ENCODE measurements around the gene FADS6. TPM values are rescaled to one million over a fixed set of nuclear protein-coding genes. Genes with fewer than 3 reads are reported as not detected.

FADS6 gene
- total and polyA plus RNA-seq, 2 of the 13 experiments (the other 11 are each of a cell fraction or from before 2014, with no cell fraction given), result 0.11 TPM

DNA sequence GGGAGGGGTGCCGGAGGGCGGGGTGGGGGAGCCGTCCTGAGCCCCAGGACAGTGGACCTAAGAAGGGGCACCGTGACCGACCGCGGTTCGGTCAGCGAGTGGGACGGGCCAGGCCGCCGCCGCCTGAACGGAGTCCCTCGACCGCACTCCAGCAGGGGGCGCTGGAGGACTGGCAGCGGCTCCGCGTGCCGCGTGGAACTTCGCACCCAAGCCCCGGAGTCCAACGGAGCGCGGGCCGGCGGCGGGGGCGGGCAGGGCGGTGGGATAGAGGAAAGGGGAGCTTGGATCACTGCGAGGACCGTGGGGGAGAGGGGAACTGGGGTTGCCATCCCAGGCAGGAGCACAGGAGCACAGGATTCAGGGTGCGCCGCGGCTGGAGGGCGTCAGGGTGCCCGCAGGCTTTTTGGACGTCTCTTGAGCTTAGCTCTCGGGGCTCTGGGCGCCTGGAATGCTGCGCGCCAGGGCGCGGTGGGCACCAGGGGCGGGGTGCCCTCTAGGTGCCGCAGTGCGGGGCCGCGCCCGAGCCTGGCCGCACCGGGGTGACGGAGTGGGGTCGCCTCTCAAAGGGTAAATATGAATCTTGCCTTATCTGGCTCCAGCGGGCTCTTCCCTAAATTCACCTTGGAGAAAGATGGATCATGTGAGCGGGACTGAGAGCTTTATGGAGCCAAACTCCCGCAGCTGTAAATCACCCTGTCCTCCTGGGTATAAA is 30.3 kb upstream of the FADS6 start (continued):
- TF ChIP-seq SOX6 (IDR thresholded peaks at IDR 0.05), result no peak
- TF ChIP-seq SOX6 (CRISPR knock-in tag; IDR thresholded peaks at IDR 0.05), result no peak
- TF ChIP-seq ZNF552 (CRISPR knock-in tag; IDR thresholded peaks at IDR 0.05; ENCODE audit: borderline replicate concordance), result no peak
- no peak for TF ChIP-seq HMGA1 (CRISPR knock-in tag; conservative IDR thresholded peaks at IDR 0.05)
- TF ChIP-seq TMF1 (CRISPR knock-in tag; IDR thresholded peaks at IDR 0.05; ENCODE audit: low read depth), result 0 out of 2 replicates have a peak, but pooled peaks have one; percentile 64
- TF ChIP-seq, protein P1, sequence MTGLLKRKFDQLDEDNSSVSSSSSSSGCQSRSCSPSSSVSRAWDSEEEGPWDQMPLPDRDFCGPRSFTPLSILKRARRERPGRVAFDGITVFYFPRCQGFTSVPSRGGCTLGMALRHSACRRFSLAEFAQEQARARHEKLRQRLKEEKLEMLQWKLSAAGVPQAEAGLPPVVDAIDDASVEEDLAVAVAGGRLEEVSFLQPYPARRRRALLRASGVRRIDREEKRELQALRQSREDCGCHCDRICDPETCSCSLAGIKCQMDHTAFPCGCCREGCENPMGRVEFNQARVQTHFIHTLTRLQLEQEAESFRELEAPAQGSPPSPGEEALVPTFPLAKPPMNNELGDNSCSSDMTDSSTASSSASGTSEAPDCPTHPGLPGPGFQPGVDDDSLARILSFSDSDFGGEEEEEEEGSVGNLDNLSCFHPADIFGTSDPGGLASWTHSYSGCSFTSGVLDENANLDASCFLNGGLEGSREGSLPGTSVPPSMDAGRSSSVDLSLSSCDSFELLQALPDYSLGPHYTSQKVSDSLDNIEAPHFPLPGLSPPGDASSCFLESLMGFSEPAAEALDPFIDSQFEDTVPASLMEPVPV (CRISPR knock-in tag; IDR thresholded peaks at IDR 0.05), result peak; percentile 56; the same call in 1 of the 2 replicates
- peak; percentile 32; the same call in 1 of the 2 replicates for TF ChIP-seq HOXD1 (CRISPR knock-in tag; IDR thresholded peaks at IDR 0.05)
- no peak for TF ChIP-seq ZNF484 (CRISPR knock-in tag; IDR thresholded peaks at IDR 0.05; ENCODE audit: borderline replicate concordance, low read depth)
- no peak for TF ChIP-seq ZNF652 (CRISPR knock-in tag; IDR thresholded peaks at IDR 0.05; ENCODE audit: borderline replicate concordance, low read depth)
- no peak for TF ChIP-seq NFIB (CRISPR knock-in tag; IDR thresholded peaks at IDR 0.05; ENCODE audit: borderline replicate concordance)
- no peak for TF ChIP-seq ZBTB8A (CRISPR knock-in tag; IDR thresholded peaks at IDR 0.05; ENCODE audit: borderline replicate concordance, low read depth)
- TF ChIP-seq ZNF547 (CRISPR knock-in tag; IDR thresholded peaks at IDR 0.05), result peak; percentile 66; the same call in 1 of the 2 replicates
- TF ChIP-seq SSRP1 (CRISPR knock-in tag; IDR thresholded peaks at IDR 0.05), result no peak
- no peak for TF ChIP-seq ATRX (CRISPR knock-in tag; IDR thresholded peaks at IDR 0.05; ENCODE audit: borderline replicate concordance)
- peak in 1 of 2 experiments; percentile 56; a peak in 1 of 4 replicates for TF ChIP-seq KLF16 (CRISPR knock-in tag; IDR thresholded peaks at IDR 0.05)
- no peak for TF ChIP-seq YEATS2 (CRISPR knock-in tag; IDR thresholded peaks at IDR 0.05; ENCODE audit: borderline replicate concordance)
- TF ChIP-seq, protein P2, sequence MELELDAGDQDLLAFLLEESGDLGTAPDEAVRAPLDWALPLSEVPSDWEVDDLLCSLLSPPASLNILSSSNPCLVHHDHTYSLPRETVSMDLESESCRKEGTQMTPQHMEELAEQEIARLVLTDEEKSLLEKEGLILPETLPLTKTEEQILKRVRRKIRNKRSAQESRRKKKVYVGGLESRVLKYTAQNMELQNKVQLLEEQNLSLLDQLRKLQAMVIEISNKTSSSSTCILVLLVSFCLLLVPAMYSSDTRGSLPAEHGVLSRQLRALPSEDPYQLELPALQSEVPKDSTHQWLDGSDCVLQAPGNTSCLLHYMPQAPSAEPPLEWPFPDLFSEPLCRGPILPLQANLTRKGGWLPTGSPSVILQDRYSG (CRISPR knock-in tag; IDR thresholded peaks at IDR 0.05), result no peak
- no peak for TF ChIP-seq GFI1 (CRISPR knock-in tag; IDR thresholded peaks at IDR 0.05; ENCODE audit: borderline replicate concordance)
- TF ChIP-seq, protein P3, sequence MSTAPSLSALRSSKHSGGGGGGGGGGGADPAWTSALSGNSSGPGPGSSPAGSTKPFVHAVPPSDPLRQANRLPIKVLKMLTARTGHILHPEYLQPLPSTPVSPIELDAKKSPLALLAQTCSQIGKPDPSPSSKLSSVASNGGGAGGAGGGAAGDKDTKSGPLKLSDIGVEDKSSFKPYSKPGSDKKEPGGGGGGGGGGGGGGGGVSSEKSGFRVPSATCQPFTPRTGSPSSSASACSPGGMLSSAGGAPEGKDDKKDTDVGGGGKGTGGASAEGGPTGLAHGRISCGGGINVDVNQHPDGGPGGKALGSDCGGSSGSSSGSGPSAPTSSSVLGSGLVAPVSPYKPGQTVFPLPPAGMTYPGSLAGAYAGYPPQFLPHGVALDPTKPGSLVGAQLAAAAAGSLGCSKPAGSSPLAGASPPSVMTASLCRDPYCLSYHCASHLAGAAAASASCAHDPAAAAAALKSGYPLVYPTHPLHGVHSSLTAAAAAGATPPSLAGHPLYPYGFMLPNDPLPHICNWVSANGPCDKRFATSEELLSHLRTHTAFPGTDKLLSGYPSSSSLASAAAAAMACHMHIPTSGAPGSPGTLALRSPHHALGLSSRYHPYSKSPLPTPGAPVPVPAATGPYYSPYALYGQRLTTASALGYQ (CRISPR knock-in tag; IDR thresholded peaks at IDR 0.05), result no peak
- no peak for TF ChIP-seq MAFK (conservative IDR thresholded peaks at IDR 0.05 in 1 of 2, IDR thresholded peaks at IDR 0.05 in 1 of 2; ENCODE audit: low read length in 2 of 2)
- no peak for TF ChIP-seq ZNF335 (CRISPR knock-in tag; IDR thresholded peaks at IDR 0.05)
- TF ChIP-seq GTF3A (CRISPR knock-in tag; conservative IDR thresholded peaks at IDR 0.05), result no peak
- no peak for TF ChIP-seq ZNF781 (CRISPR knock-in tag; IDR thresholded peaks at IDR 0.05; ENCODE audit: borderline replicate concordance, not compliant biosample characterization)
- TF ChIP-seq GLI4 (CRISPR knock-in tag; IDR thresholded peaks at IDR 0.05; ENCODE audit: borderline replicate concordance), result no peak; the same call in 1 of the 2 replicates
- peak; percentile 38; the same call in 1 of the 2 replicates for TF ChIP-seq MXD4 (CRISPR knock-in tag; IDR thresholded peaks at IDR 0.05)
- no peak for TF ChIP-seq MEIS1 (CRISPR knock-in tag; IDR thresholded peaks at IDR 0.05; ENCODE audit: borderline replicate concordance)
- TF ChIP-seq HOXA5 (CRISPR knock-in tag; IDR thresholded peaks at IDR 0.05), result no peak
- no peak for TF ChIP-seq PHB2 (IDR thresholded peaks at IDR 0.05; ENCODE audit: partially characterized antibody)
